ENCODE data around the gene CORIN. TPM values are rescaled to one million over a fixed set of nuclear protein-coding genes. Genes with fewer than 3 reads are reported as not detected.
"Not testable (repeated sequence)": the region's sequence is repeated elsewhere in the genome, so short reads cannot be mapped to it uniquely, and the experiment has no call there.

CORIN gene
- total and polyA plus RNA-seq, 5 donors from 2014 or later: 0.64 TPM; not detected in 4

DNA sequence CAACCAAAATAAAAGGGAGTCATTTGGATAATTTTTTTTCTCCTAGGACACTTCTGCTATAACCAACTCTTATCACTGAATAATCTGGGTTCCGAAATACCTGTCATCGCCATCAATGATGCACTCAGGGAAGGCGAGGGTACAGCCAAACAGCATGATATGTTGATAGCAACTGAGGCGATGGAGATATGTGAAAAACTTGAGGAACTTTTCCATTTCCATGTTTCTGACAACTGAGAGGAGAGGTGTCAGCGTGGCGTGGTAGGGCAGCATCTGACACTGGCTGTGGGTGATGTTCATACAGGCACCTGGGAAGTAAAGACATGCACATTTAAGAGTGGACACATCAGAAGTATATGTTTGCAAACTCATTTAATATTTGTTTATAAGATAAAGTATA, 74.6 kb downstream of the CORIN start:
- no peak overlapping the region for H3K27ac Mint-ChIP-seq
- no peaks in the 10 kb centered on the region for H3K4me1 ChIP-seq (ENCODE audit: control insufficient read depth, insufficient read depth, low read length, poor library complexity, severe bottlenecking)
- peaks cover 4% of the 10 kb centered on the region for H3K27me3 Mint-ChIP-seq
- ATAC-seq (ENCODE audit: low read depth in 2 of 2): no peak
- H3K9me3 Mint-ChIP-seq: peaks cover 0 to 4% (median 2%) of the 10 kb centered on the region in 7 donors
- no peak for DNase-seq
- H3K4me1 Mint-ChIP-seq: no peaks in the 10 kb centered on the region
- no peak overlapping the region for H3K27ac ChIP-seq (ENCODE audit: insufficient read depth, low read length, poor library complexity, severe bottlenecking)
- no peak overlapping the region for H3K4me3 ChIP-seq (ENCODE audit: low read depth, low read length)
- H3K27me3 ChIP-seq (ENCODE audit: control insufficient read depth, insufficient read depth, low read length): no peaks in the 10 kb centered on the region
- no peaks in the 10 kb centered on the region for H3K36me3 Mint-ChIP-seq
- no peak overlapping the region for H3K4me3 Mint-ChIP-seq
- no peaks in the 10 kb centered on the region for H3K9me3 ChIP-seq (ENCODE audit: control insufficient read depth in 2 of 2, low read length in 2 of 2)
- H3K36me3 ChIP-seq (ENCODE audit: control insufficient read depth, insufficient read depth, low read length): no peaks in the 10 kb centered on the region

DNA sequence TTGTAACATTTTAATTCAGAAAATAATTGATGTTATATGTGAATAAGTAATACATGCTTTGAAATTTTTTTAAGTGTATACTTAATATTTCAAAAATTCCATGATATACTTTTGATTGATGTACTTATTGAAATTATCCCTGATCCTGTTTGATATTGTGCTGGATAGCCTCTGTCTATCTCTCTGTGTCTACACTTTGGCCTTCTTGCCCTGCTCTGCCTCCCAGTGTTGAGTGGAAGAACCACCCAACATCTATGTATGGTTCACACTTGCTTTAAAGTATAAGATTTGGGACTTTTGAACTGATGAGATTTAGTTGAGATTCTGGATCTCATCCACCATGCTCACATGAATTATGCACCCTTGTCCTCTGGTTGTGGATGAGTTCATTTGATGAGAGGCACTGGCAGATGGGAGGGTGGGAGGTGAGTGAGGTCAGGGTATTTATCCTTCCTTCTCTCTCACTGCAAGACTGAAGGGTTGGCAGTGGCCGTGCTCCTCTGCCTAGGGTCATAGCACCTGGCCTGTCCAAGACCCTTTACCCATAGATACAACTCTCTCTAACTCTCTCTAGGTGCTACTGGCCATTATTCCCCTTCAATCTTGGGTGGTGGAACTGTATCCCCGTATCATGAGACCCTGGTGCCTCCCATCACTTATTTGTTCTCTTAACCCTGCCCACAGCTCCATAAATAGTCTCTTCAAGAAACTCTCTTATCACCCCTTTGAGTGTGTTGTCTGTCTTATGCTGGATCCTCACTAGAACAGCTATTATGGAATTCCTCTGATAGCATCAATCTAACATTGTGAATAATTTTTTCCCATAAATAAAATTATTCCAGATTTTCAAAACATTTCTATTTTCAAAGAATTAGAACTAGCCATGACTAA, 75.2 kb downstream of the CORIN start:
- Mint-ChIP-seq H3K9me3 (peaks cover 0 to 4% (median 2%) of the 10 kb centered on the region in 7 donors), H3K36me3 (no peaks in the 10 kb centered on the region), H3K27me3 (peaks cover 4% of the 10 kb centered on the region), H3K4me1 (no peaks in the 10 kb centered on the region), H3K4me3 (no peak overlapping the region), H3K27ac (no peak overlapping the region)
- ATAC-seq (ENCODE audit: low read depth in 2 of 2): no peak
- no peaks in the 10 kb centered on the region for H3K36me3 ChIP-seq (ENCODE audit: control insufficient read depth, insufficient read depth, low read length)
- H3K4me1 ChIP-seq (ENCODE audit: control insufficient read depth, insufficient read depth, low read length, poor library complexity, severe bottlenecking): no peaks in the 10 kb centered on the region
- DNase-seq: no peak
- no peak overlapping the region for H3K27ac ChIP-seq (ENCODE audit: insufficient read depth, low read length, poor library complexity, severe bottlenecking)
- H3K4me3 ChIP-seq (ENCODE audit: low read depth, low read length): no peak overlapping the region
- no peaks in the 10 kb centered on the region for H3K9me3 ChIP-seq (ENCODE audit: control insufficient read depth in 2 of 2, low read length in 2 of 2)
- H3K27me3 ChIP-seq (ENCODE audit: control insufficient read depth, insufficient read depth, low read length): no peaks in the 10 kb centered on the region

DNA sequence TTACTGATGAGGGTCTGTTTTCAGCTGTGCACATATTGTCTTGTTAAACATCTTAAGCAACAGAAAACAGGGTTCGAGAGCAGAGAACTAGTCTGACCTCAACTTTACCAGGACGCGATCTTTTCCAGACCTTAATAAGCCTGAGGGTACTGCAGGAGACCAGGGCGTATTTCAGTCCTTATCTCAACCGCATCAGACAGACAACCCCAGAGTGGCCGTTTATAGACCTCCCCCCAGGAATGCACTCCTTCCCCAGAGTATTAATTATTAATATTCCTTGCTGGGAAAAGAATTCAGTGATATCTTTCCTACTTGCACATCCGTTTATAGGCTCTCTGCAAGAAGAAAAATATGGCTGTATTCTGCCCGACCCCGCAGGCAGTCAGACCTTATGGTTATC, 84.6 kb downstream of the CORIN start:
- not testable (repeated sequence) for DNase-seq; H3K27ac Mint-ChIP-seq; H3K4me3 Mint-ChIP-seq; H3K36me3 Mint-ChIP-seq; H3K4me1 ChIP-seq (ENCODE audit: control insufficient read depth, insufficient read depth, low read length, poor library complexity, severe bottlenecking); H3K4me3 ChIP-seq (ENCODE audit: low read depth, low read length); H3K27me3 ChIP-seq (ENCODE audit: control insufficient read depth, insufficient read depth, low read length); H3K9me3 ChIP-seq (ENCODE audit: control insufficient read depth in 2 of 2, low read length in 2 of 2); ATAC-seq (ENCODE audit: low read depth in 2 of 2); H3K4me1 Mint-ChIP-seq; H3K27ac ChIP-seq (ENCODE audit: insufficient read depth, low read length, poor library complexity, severe bottlenecking); H3K36me3 ChIP-seq (ENCODE audit: control insufficient read depth, insufficient read depth, low read length)
- peaks cover 11% of the 10 kb centered on the region for H3K27me3 Mint-ChIP-seq
- peaks cover 0 to 11% (median 7%) of the 10 kb centered on the region in 7 donors for H3K9me3 Mint-ChIP-seq

DNA sequence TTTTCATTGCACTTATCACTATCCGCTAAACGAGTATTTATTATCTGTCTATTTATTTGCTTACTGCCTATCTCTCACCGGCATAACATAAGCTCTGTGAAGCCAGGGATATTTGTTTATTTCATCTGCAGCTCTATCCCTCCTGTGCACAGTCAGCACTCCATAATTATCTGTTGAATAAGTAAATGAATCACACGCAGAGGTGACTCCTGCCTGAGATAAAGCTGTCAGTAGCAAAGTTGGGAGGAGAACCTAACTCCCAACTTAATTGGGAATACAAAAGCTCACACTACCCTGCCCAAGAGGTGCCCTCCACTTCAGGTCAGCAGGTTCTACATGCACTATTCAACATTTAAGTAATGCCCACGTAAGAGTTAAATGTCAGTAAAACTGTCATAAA, 85.7 kb downstream of the CORIN start:
- no peaks in the 10 kb centered on the region for H3K4me1 Mint-ChIP-seq
- H3K36me3 Mint-ChIP-seq: no peaks in the 10 kb centered on the region
- ATAC-seq (ENCODE audit: low read depth in 2 of 2) (no peak), DNase-seq (no peak)
- no peaks in the 10 kb centered on the region for H3K4me1 ChIP-seq (ENCODE audit: control insufficient read depth, insufficient read depth, low read length, poor library complexity, severe bottlenecking)
- H3K27me3 ChIP-seq (ENCODE audit: control insufficient read depth, insufficient read depth, low read length): no peaks in the 10 kb centered on the region
- H3K9me3 Mint-ChIP-seq: peaks cover 0 to 11% (median 6%) of the 10 kb centered on the region in 7 donors
- no peaks in the 10 kb centered on the region for H3K36me3 ChIP-seq (ENCODE audit: control insufficient read depth, insufficient read depth, low read length)
- no peak overlapping the region for H3K27ac ChIP-seq (ENCODE audit: insufficient read depth, low read length, poor library complexity, severe bottlenecking)
- H3K27ac Mint-ChIP-seq: no peak overlapping the region
- H3K4me3 ChIP-seq (ENCODE audit: low read depth, low read length): no peak overlapping the region
- peaks cover 17% of the 10 kb centered on the region for H3K27me3 Mint-ChIP-seq
- peaks cover 0 to 2% of the 10 kb centered on the region in 2 experiments for H3K9me3 ChIP-seq (ENCODE audit: control insufficient read depth in 2 of 2, low read length in 2 of 2)
- no peak overlapping the region for H3K4me3 Mint-ChIP-seq

DNA sequence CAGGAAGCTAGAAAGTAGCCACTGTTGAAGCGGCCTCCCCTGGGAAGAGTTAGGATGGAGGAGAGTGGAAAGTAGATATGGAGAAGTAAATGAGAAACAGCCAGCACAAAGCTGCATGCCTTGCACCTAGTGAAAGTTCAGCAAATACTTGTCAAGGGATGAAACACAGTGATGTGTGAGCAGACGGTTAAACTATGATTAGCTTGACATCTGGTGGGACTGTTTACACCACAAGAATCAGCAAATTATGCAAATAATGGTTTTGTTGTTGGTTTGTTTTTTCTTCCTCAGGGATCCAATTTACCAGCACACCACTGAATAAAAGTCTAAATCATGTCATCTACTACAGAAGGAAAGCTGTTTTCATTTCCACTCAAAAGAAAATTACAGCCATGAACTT, 87.1 kb downstream of the CORIN start:
- ATAC-seq (ENCODE audit: low read depth in 2 of 2) (no peak), DNase-seq (no peak)
- Mint-ChIP-seq H3K4me1 (no peaks in the 10 kb centered on the region), H3K27me3 (peaks cover 13% of the 10 kb centered on the region), H3K27ac (no peak overlapping the region), H3K36me3 (no peaks in the 10 kb centered on the region), H3K9me3 (peaks cover 0 to 11% (median 4%) of the 10 kb centered on the region in 7 donors), H3K4me3 (no peak overlapping the region)
- Histone ChIP-seq H3K4me1 (ENCODE audit: control insufficient read depth, insufficient read depth, low read length, poor library complexity, severe bottlenecking) (no peaks in the 10 kb centered on the region), H3K4me3 (ENCODE audit: low read depth, low read length) (no peak overlapping the region), H3K27me3 (ENCODE audit: control insufficient read depth, insufficient read depth, low read length) (no peaks in the 10 kb centered on the region), H3K27ac (ENCODE audit: insufficient read depth, low read length, poor library complexity, severe bottlenecking) (no peak overlapping the region), H3K36me3 (ENCODE audit: control insufficient read depth, insufficient read depth, low read length) (no peaks in the 10 kb centered on the region), H3K9me3 (ENCODE audit: control insufficient read depth in 2 of 2, low read length in 2 of 2) (peaks cover 0 to 2% of the 10 kb centered on the region in 2 experiments)

DNA sequence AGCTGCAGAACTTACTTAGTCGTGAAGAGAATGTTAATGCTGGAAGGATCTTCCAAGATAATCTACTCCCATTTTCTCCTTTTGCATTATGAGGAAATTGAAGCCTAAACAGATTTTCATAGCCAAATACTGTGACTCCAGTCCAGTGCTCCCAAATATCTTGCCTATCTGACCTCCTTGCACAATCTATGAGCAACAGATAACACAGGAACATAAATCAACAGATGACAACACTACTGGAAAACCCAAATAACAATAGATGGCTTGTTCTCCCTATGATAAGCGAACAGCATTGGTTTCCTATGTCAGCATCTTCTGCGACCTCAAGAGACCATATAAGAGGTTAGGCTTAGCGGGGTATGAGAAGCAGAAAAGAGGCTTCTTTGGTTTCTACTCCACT, 88.0 kb downstream of the CORIN start:
- DNase-seq (no peak), ATAC-seq (ENCODE audit: low read depth in 2 of 2) (no peak)
- Mint-ChIP-seq H3K27ac (no peak overlapping the region), H3K9me3 (peaks cover 0 to 11% (median 4%) of the 10 kb centered on the region in 7 donors), H3K4me1 (no peaks in the 10 kb centered on the region), H3K36me3 (no peaks in the 10 kb centered on the region), H3K4me3 (no peak overlapping the region), H3K27me3 (peaks cover 12% of the 10 kb centered on the region)
- Histone ChIP-seq H3K27ac (ENCODE audit: insufficient read depth, low read length, poor library complexity, severe bottlenecking) (no peak overlapping the region), H3K27me3 (ENCODE audit: control insufficient read depth, insufficient read depth, low read length) (no peaks in the 10 kb centered on the region), H3K9me3 (ENCODE audit: control insufficient read depth in 2 of 2, low read length in 2 of 2) (peaks cover 0 to 2% of the 10 kb centered on the region in 2 experiments), H3K4me1 (ENCODE audit: control insufficient read depth, insufficient read depth, low read length, poor library complexity, severe bottlenecking) (no peaks in the 10 kb centered on the region), H3K4me3 (ENCODE audit: low read depth, low read length) (no peak overlapping the region), H3K36me3 (ENCODE audit: control insufficient read depth, insufficient read depth, low read length) (no peaks in the 10 kb centered on the region)

DNA sequence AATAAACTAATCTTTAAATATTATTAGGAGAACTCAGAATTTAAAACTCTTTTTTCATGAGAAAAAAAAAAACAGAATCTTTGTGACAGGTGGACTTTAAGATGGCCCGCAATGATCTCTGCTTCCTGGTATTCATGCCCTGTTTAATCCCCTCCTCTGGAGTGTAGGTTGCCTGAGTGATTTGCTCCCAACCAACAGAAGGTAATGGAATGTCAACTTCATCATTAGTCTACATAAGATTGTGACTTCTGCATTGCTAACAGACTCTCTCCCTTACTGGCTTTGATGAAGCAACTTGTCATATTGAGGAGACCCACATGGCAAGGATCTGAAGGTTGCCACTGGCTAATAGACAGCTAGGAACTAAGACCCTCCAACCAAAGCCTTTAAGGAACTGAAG, 88.8 kb downstream of the CORIN start:
- no peaks in the 10 kb centered on the region for H3K36me3 ChIP-seq (ENCODE audit: control insufficient read depth, insufficient read depth, low read length)
- H3K36me3 Mint-ChIP-seq: no peaks in the 10 kb centered on the region
- H3K4me1 Mint-ChIP-seq: no peaks in the 10 kb centered on the region
- H3K4me1 ChIP-seq (ENCODE audit: control insufficient read depth, insufficient read depth, low read length, poor library complexity, severe bottlenecking): no peaks in the 10 kb centered on the region
- ATAC-seq (ENCODE audit: low read depth in 2 of 2) (no peak), DNase-seq (no peak)
- H3K27ac Mint-ChIP-seq: no peak overlapping the region
- H3K27me3 Mint-ChIP-seq: peaks cover 12% of the 10 kb centered on the region
- H3K4me3 ChIP-seq (ENCODE audit: low read depth, low read length): no peak overlapping the region
- H3K4me3 Mint-ChIP-seq: no peak overlapping the region
- no peak overlapping the region for H3K27ac ChIP-seq (ENCODE audit: insufficient read depth, low read length, poor library complexity, severe bottlenecking)
- no peaks in the 10 kb centered on the region for H3K27me3 ChIP-seq (ENCODE audit: control insufficient read depth, insufficient read depth, low read length)
- peaks cover 0 to 2% of the 10 kb centered on the region in 2 experiments for H3K9me3 ChIP-seq (ENCODE audit: control insufficient read depth in 2 of 2, low read length in 2 of 2)
- peaks cover 0 to 11% (median 4%) of the 10 kb centered on the region in 7 donors for H3K9me3 Mint-ChIP-seq
